GM11168 (cell line): ENCODE data around the gene LPCAT2.

ENCODE experiments used
- in situ Hi-C: fragments of 300-500 bp; cut with MboI; formaldehyde crosslinking; loops from one replicate; pipeline ENCODE4 v1.12.0; 2022; ENCODE audit warnings: low sequenced_read_pairs; ENCODE audit not compliant: unreplicated experiment

LPCAT2 gene

GRCh38 chr16:55539049-55539448 is 30.2 kb downstream of the LPCAT2 start:
- in situ Hi-C loops, result no loop called here

DNA sequence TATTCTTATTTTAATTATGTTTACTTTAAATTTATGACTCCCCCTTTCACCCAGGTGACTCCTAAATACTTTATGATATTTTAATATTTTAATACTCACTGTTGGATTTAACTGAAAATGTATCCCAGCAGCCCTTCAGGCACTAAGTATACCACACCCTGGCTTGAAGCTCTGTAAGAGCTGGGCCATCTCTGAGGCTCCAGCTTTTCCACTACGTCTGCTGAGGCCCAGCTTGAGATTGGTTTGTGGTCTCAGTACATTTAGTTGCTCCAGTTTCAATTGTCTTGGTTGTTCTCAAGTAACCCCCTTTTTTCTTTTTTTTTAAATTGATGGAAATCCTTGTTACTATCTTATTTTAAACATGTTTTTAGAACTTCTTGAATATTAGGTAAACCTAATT is 30.6 kb downstream of the LPCAT2 start:
- in situ Hi-C loops, result no loop called here

- in situ Hi-C loops, result no loop called here
Measured at GRCh38 chr16:55540221-55540620, 31.3 kb downstream of the LPCAT2 start.

GRCh38 chr16:55542459-55543082 is 33.7 kb downstream of the LPCAT2 start:
- in situ Hi-C loops, result no loop called here

- in situ Hi-C loops, result no loop called here
Measured at GRCh38 chr16:55543472-55543871, 34.6 kb downstream of the LPCAT2 start.

DNA sequence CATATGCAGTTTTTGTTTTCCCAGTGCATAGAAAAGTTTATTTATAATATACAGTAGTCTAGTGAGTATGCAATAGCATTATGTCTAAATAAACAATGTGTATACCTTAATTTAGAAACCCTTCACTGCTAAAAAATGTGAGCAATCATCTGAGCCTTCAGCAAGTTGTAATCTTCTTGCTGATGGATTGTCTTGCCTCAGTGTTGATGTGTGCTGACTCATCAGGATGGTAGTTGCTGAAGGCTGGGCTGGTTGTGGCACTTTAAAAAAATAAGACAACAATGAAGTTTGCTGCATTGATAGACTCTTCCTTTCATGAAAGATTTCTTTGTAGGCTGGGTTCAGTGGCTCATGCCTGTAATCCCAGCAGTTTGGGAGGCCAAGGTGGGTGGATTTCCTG is 43.7 kb downstream of the LPCAT2 start:
- in situ Hi-C loops, result no loop called here

- in situ Hi-C loops, result no loop called here
Measured at GRCh38 chr16:55555436-55555835, 46.6 kb downstream of the LPCAT2 start.

GRCh38 chr16:55557186-55557585 is 48.3 kb downstream of the LPCAT2 start:
- in situ Hi-C loops, result no loop called here

DNA sequence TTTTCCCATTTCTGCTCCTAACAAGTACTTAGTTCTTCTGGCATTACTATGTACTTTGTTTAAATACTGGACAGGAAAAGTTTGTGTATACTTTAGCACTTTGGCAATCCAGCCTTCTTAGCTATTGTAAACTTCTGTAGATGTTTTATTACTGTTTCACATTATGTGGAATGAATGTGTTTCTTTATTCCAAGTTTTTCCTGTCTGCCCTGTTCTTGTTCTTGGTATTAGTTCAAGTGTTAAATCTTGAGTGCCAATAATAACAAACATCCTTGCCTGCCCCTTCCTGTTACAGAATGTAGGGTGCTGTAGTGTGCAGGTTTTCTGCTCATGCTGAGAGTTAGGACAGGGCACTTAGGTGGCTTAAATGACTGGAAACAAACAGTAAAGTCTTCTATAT is 50.4 kb downstream of the LPCAT2 start:
- in situ Hi-C loops, result no loop called here

GRCh38 chr16:55559933-55560516 is 51.2 kb downstream of the LPCAT2 start:
- in situ Hi-C loops, result no loop called here

DNA sequence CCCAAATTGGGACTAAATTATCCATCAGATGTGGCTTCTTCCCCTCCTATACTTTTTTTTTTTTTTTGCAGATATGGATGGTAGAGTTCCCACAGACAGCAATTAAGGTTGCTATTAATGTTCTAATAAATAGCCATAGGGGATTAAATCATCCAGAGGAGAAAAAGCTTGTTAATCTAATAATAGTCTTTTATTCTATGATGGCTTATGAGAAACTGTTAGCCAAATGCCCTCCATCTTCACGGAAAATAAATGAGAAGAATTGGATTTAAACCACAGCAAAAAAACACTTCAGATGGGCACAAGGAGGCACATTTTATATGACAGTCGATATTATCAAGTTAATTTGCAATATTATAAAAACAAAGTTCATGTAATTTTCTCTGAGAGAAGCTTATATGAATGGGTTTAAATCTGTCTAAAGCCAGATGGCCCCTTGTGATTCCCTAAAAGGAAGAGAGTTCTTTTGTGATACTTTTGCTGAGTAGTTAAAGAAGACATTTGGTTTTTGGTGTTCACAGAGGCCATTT is 52.5 kb downstream of the LPCAT2 start:
- in situ Hi-C loops, result no loop called here

- in situ Hi-C loops, result no loop called here
Measured at GRCh38 chr16:55562936-55563335, 54.1 kb downstream of the LPCAT2 start.

DNA sequence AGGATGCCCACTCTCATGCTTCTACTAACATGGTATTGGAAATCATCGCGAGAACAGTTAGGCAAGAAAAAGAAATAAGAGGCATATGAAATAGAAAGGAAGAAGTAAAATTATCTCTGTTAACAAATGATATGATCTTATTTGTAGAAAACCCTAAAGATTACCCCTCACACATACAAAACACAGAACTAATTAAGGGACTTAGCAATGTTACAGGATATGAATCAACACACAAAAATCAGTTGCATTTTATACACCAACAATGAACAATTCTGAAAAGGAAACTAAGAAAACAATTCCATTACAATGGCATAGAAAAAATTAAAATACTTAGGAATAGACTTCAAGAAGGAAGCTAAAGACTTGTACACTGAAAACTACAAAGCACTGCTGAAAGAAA is 54.9 kb downstream of the LPCAT2 start:
- in situ Hi-C loops, result no loop called here

DNA sequence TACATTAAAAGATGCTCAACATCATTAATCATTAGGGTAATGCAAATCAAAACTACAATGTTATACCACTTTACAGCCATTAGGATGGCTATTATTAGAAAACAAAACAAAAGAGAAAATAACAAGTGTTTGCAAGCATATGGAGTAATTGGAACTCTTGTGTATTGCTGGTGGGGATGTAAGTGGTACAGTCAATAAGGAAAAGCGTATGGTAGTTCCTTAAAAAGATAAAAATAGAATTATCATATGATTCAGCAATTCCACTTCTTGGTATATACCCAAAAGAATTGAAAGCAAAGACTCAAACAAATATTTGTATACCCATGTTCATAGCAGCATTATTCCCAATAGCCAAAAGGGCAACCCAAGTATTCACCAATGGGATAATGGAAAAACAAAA is 56.2 kb downstream of the LPCAT2 start:
- in situ Hi-C loops, result no loop called here

- in situ Hi-C loops, result no loop called here
Measured at GRCh38 chr16:55566432-55567175, 57.7 kb downstream of the LPCAT2 start, which contains the start of gene CAPNS2. Gene CAPNS2 (plus strand): TSS chr16:55566684. CDS start chr16:55566757, 73 bp downstream.

DNA sequence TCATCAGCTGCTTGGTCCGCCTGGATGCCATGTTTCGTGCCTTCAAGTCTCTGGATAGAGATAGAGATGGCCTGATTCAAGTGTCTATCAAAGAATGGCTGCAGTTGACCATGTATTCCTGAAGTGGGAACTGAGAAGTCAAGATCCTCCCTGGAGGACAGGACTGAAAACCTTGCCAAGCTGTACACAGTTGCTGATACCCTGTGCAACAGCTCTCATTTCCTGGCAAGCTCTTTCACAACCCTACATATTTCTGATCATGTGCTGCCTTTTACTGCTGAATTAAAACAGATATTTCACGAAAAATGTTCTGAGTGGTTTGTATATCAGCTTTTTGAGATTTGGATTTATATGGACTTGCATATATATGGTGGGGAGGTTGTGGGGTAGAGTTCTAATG is 58.5 kb downstream of the LPCAT2 start:
- in situ Hi-C loops, result no loop called here

- in situ Hi-C loops, result no loop called here
Measured at GRCh38 chr16:55568207-55568606, 59.3 kb downstream of the LPCAT2 start.

DNA sequence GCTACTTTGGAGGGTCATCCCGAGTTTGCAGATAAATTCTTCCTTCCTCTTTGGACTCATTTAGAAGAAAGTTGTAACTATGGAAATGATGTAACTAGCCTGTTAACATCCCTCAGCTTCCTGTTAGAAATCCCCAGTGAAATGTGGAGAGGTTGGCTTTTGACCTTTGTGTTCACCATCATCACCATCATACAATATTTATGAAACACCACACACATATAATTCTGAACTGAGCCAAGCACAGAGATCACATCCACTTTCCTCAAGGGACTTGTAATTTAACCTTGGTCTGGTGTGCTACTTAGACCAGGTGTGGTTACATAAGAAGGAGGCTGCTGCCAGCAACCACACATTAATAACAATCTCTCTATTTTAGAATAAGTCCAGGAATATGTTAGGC is 60.2 kb downstream of the LPCAT2 start:
- in situ Hi-C loops, result no loop called here

- in situ Hi-C loops, result no loop called here
Measured at GRCh38 chr16:55570159-55570558, 61.3 kb downstream of the LPCAT2 start.

DNA sequence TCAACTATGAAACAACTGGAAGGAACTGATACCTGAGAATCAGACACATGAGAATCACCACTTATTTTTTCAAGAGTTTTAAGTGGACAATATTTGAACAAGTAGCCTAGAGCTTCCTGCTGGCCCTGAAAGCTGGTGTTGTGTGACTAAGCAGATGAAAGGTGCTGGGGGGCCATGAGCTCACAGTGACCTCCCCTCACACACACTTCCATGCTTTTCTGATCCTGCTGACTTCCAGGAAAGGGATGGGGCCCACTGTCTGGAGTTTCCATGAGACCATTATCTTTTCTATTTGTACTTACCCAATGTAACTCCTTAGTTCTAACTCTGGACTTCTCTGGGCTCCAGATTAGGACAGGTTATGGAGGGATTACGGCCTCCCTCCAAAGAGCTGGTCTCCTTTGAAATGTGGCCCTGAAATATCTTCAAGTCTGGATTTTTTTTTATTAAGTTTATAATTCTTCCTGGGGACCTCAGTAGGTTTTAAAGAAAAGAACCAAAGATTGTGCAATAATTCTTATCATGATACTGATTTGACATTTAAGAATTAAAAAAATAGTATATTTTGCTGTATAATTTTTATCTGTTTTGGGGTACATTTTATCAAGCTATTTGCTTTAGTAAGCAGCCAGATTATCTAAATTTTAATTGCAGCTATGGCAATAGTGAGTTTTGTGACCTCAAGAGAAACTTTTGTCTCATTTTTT is 62.5 kb downstream of the LPCAT2 start:
- in situ Hi-C loops, result no loop called here

DNA sequence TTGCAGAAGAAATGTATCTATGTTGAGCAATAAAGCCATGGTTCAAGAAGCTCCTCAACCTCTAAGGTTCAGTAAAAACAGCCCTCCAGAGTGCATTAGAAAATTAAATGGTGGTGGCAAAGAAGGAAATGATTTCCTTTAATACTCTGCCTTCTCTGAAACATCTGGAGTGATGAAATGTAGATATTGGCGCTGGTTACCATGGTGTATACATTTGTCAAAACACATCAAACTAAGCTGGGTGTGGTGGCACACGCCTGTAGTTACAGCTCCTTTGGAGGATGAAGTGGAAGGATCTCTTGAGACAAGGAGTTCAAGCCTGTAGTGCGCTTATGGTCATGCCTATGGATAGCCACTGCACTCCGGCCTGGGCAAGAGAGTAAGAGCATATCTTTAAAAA is 63.6 kb downstream of the LPCAT2 start:
- in situ Hi-C loops, result no loop called here
